HT1080 (cell line): ENCODE results near the gene SYT8. TPM values are rescaled to one million over a fixed set of nuclear protein-coding genes. Genes with fewer than 3 reads are reported as not detected.
A peak's percentile ranks its signal among the peaks of the same experiment; 100 is the strongest.

Experiments used
- DNase-seq: peaks from one replicate; pipeline ENCODE4 v3.0.0-alpha.2; 2015; ENCODE audit warnings: low read depth
- total RNA-seq: library from RNA; depleted of rRNA; stranded (reverse); fragments of >200 nt; shearing (Covaris generic); gene quantifications from 2 replicates; pipeline ENCODE4 v1.2.3, GENCODE V29; 2014

SYT8 gene
- total RNA-seq, 1 experiment from 2014 or later: not detected

- DNase-seq: no peak
These were observed 17.8 kb upstream of the SYT8 start for GRCh38 chr11:1817000-1817399.

- DNase-seq: no peak
These were observed 17.3 kb upstream of the SYT8 start for GRCh38 chr11:1817511-1817910.

- no peak for DNase-seq
These were observed 15.7 kb upstream of the SYT8 start for GRCh38 chr11:1819074-1819473.

GRCh38 chr11:1820463-1821325 lies 14.1 kb upstream of the SYT8 start:
- no peak for DNase-seq

- no peak for DNase-seq
These were observed 13.2 kb upstream of the SYT8 start for GRCh38 chr11:1821562-1821961.

GRCh38 chr11:1822648-1823375 lies 12.0 kb upstream of the SYT8 start:
- no peak for DNase-seq

- DNase-seq: no peak
These were observed 11.2 kb upstream of the SYT8 start for GRCh38 chr11:1823376-1824220.

GRCh38 chr11:1824221-1825038 lies 10.4 kb upstream of the SYT8 start:
- no peak for DNase-seq

GRCh38 chr11:1825039-1825740 lies 9.6 kb upstream of the SYT8 start:
- DNase-seq: no peak

GRCh38 chr11:1825785-1826451 lies 8.9 kb upstream of the SYT8 start:
- DNase-seq: no peak

GRCh38 chr11:1826552-1827094 lies 8.2 kb upstream of the SYT8 start:
- peak; percentile 27 for DNase-seq

GRCh38 chr11:1827095-1827813 lies 7.5 kb upstream of the SYT8 start:
- peak; percentile 80 for DNase-seq

GRCh38 chr11:1827931-1828330 lies 6.9 kb upstream of the SYT8 start:
- DNase-seq: no peak

GRCh38 chr11:1828542-1828941 lies 6.2 kb upstream of the SYT8 start:
- DNase-seq: no peak

- peak; percentile 79 for DNase-seq
These were observed 5.6 kb upstream of the SYT8 start for GRCh38 chr11:1829039-1829820.

GRCh38 chr11:1830004-1830321 lies 4.8 kb upstream of the SYT8 start:
- DNase-seq: no peak

GRCh38 chr11:1830322-1831223 lies 4.2 kb upstream of the SYT8 start:
- DNase-seq: peak; percentile 21
